ENCODE data around the gene TRPM4.

GRCh38 chr19:49151267-49152118 lies 6.1 kb upstream of the TRPM4 start:
- TF ChIP-seq CTCF (IDR thresholded peaks at IDR 0.05), result no peak
- no peak for TF ChIP-seq POLR2A (IDR thresholded peaks at IDR 0.05)
